HUES64 (cell line): Measurements from ENCODE around the gene TSPAN14.

Experiments
- H3K27ac ChIP-seq: 2 replicates; pipeline ENCODE4 v1.7.0; 2013; ENCODE audit warnings: low read depth, low read length, inconsistent platforms
- H3K27me3 ChIP-seq: 2 replicates; pipeline ENCODE4 v1.6.1; 2013; ENCODE audit warnings: mild to moderate bottlenecking, low read length; ENCODE audit not compliant: insufficient read depth
- H3K36me3 ChIP-seq: 2 replicates; pipeline ENCODE4 v1.6.1; 2013; ENCODE audit warnings: mild to moderate bottlenecking, low read length; ENCODE audit not compliant: insufficient read depth
- H3K4me1 ChIP-seq: 2 replicates; pipeline ENCODE4 v1.6.1; 2013; ENCODE audit warnings: mild to moderate bottlenecking, low read length, moderate library complexity; ENCODE audit not compliant: insufficient read depth
- H3K4me3 ChIP-seq: 2 replicates; pipeline ENCODE4 v1.5.1; 2013; ENCODE audit warnings: mild to moderate bottlenecking, low read length, moderate library complexity
- H3K9ac ChIP-seq: 2 replicates; pipeline ENCODE4 v1.6.1; 2013; ENCODE audit warnings: mild to moderate bottlenecking, low read depth, low read length
- H3K9me3 ChIP-seq: 2 replicates; pipeline ENCODE4 v1.6.1; 2013; ENCODE audit warnings: low read depth, low read length; ENCODE audit not compliant: insufficient read depth
- WGBS: fragments of 150-250, 120-280 bp; methylation state at CpG from one replicate; pipeline ENCODE4 v1.1.7; 2013; ENCODE audit warnings: missing lambda C conversion rate; 5-methylcytosine and 5-hydroxymethylcytosine counted together

Gene TSPAN14

GRCh38 chr10:80503584-80504157 is 49.6 kb downstream of the TSPAN14 start:
- peaks cover 5% of the 10 kb centered on the region for H3K36me3 ChIP-seq
- peaks cover 28% of the 10 kb centered on the region for H3K4me1 ChIP-seq
- H3K4me3 ChIP-seq = no peak overlapping the region
- no peak overlapping the region for H3K9ac ChIP-seq
- no peaks in the 10 kb centered on the region for H3K9me3 ChIP-seq
- H3K27me3 ChIP-seq = no peaks in the 10 kb centered on the region
- 64% methylated on average over 6 of the region's 7 CpGs for WGBS
- H3K27ac ChIP-seq = peak overlapping the region; percentile 46; the same call in 1 of the 2 replicates

DNA sequence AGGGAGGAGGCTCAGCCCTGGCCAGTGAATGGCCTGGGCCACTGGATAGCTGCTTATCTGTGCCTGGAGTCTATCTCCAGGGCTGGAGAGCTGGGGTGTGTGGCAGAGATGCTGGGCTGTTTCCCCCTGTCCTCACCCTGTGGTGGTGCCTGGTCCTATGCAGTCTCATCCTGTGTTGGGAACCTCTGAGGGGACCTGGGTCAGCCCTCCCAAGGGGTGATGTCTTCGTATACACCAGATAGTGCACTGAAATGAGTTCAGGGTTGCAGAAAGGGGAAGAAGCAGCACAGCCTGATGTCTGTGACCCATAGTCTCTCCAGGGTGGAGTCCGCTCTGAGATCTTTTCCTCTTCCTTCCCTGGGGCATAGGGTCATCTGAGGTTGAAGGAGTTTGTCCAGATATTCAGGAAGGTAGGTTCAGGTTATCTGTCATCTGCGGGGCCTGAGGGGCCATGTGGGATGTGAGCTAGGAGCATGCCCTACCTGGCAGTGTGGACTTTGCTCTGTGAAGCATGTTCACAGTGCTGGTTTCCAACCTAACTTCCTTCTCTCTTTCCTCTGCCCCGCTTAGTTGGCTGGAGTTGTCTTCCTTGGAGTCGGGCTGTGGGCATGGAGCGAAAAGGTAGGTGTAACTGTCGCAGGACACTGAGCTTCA is 50.2 kb downstream of the TSPAN14 start:
- Histone ChIP-seq H3K4me3 (no peak overlapping the region), H3K27me3 (no peaks in the 10 kb centered on the region), H3K9me3 (no peaks in the 10 kb centered on the region), H3K27ac (peak overlapping the region; percentile 46; the same call in 1 of the 2 replicates), H3K9ac (no peak overlapping the region), H3K36me3 (peaks cover 11% of the 10 kb centered on the region), H3K4me1 (peaks cover 22% of the 10 kb centered on the region)
- 93% methylated on average over 7 of the region's 7 CpGs for WGBS

GRCh38 chr10:80504897-80505465 is 50.9 kb downstream of the TSPAN14 start:
- H3K27me3 ChIP-seq = no peaks in the 10 kb centered on the region
- no peaks in the 10 kb centered on the region for H3K9me3 ChIP-seq
- WGBS = 91% methylated on average over 5 of the region's 5 CpGs
- no peak overlapping the region for H3K4me3 ChIP-seq
- H3K27ac ChIP-seq = no peak overlapping the region
- H3K36me3 ChIP-seq = peaks cover 17% of the 10 kb centered on the region
- peaks cover 18% of the 10 kb centered on the region for H3K4me1 ChIP-seq
- no peak overlapping the region for H3K9ac ChIP-seq

- no peak overlapping the region for H3K9ac ChIP-seq
- no peak overlapping the region for H3K4me3 ChIP-seq
- H3K27ac ChIP-seq = peak overlapping the region; percentile 34; the same call in 1 of the 2 replicates
- peaks cover 18% of the 10 kb centered on the region for H3K4me1 ChIP-seq
- 78% methylated on average over 6 of the region's 6 CpGs for WGBS
- H3K36me3 ChIP-seq = peaks cover 24% of the 10 kb centered on the region
- H3K9me3 ChIP-seq = no peaks in the 10 kb centered on the region
- no peaks in the 10 kb centered on the region for H3K27me3 ChIP-seq
Observed at GRCh38 chr10:80506189-80506575, 52.1 kb downstream of the TSPAN14 start.

- Histone ChIP-seq H3K36me3 (peaks cover 28% of the 10 kb centered on the region), H3K4me1 (peaks cover 18% of the 10 kb centered on the region), H3K4me3 (no peak overlapping the region), H3K9ac (no peak overlapping the region), H3K9me3 (no peaks in the 10 kb centered on the region), H3K27me3 (no peaks in the 10 kb centered on the region), H3K27ac (peak overlapping the region; percentile 24; the same call in 1 of the 2 replicates)
- 90% methylated on average over 13 of the region's 13 CpGs for WGBS
Observed at GRCh38 chr10:80506836-80507487, 52.9 kb downstream of the TSPAN14 start.

GRCh38 chr10:80509108-80509402 is 54.9 kb downstream of the TSPAN14 start:
- Histone ChIP-seq H3K4me3 (no peak overlapping the region), H3K36me3 (peaks cover 49% of the 10 kb centered on the region), H3K9me3 (no peaks in the 10 kb centered on the region), H3K27ac (no peak overlapping the region), H3K27me3 (no peaks in the 10 kb centered on the region), H3K9ac (no peak overlapping the region), H3K4me1 (peaks cover 4% of the 10 kb centered on the region; the same call in 1 of the 2 replicates)
- WGBS = 92% methylated on average over 8 of the region's 8 CpGs

DNA sequence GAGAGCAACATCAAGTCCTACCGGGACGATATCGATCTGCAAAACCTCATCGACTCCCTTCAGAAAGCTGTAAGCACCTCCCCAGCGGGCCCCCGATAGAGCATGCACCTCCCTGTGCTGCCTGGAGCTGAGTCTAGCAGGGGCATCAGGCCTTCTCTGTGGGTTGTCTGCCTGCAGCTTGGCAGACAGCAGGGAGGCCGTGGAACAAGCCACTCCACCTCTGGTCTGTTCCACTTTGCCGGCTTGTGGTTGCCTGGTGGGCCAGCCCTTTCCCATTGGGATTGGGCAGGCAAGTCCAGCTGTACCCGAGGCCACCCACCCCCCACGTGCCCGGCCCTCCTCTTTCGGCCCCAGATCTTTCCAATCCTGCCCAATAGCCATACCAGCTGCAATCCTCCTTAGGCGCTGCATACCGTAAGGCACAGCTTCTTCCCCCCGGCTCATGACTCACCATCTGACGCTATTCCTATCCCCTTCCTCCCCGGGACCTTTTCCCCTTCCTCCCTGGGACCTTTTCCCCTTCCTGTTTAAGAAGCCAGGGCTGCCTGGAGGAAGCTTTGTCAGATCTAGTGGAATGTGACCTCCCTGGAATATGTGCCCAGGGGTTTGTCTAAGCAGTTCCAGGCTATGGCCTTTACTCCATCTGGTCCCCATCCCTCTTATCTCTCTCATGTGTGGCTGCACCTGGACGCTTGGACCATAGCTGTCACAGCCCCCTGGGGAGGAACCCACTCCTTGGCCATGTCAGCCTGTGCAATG is 55.5 kb downstream of the TSPAN14 start:
- Histone ChIP-seq H3K27ac (no peak overlapping the region), H3K9me3 (no peaks in the 10 kb centered on the region), H3K36me3 (peaks cover 54% of the 10 kb centered on the region), H3K4me3 (no peak overlapping the region), H3K4me1 (no peaks in the 10 kb centered on the region; the same call in 1 of the 2 replicates), H3K9ac (no peak overlapping the region), H3K27me3 (no peaks in the 10 kb centered on the region)
- WGBS = 80% methylated on average over 18 of the region's 18 CpGs

DNA sequence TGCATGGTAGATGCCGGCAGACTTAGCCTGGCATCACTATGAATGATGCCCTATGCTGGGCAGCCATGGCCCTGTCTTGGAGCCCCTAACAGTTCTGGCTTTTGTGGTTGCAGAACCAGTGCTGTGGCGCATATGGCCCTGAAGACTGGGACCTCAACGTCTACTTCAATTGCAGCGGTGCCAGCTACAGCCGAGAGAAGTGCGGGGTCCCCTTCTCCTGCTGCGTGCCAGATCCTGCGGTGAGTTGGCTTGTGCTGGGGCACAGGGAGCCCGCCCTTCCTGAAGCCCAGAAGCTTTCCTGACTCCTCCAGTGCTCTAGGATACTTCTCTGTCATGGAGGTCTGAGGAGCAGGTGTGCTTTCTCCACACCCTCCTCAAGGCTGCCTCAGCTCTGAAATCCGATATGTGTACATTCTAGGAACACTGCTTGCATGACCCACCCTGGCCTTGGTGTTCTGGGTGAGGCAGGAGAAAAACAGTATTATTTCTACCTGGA is 58.0 kb downstream of the TSPAN14 start:
- 95% methylated on average over 10 of the region's 10 CpGs for WGBS
- no peak overlapping the region for H3K9ac ChIP-seq
- H3K27ac ChIP-seq = no peak overlapping the region
- no peaks in the 10 kb centered on the region for H3K4me1 ChIP-seq
- no peak overlapping the region for H3K4me3 ChIP-seq
- peaks cover 71% of the 10 kb centered on the region for H3K36me3 ChIP-seq
- H3K27me3 ChIP-seq = no peaks in the 10 kb centered on the region
- no peaks in the 10 kb centered on the region for H3K9me3 ChIP-seq

GRCh38 chr10:80513106-80513505 is 59.0 kb downstream of the TSPAN14 start:
- H3K36me3 ChIP-seq = peaks cover 79% of the 10 kb centered on the region
- H3K4me3 ChIP-seq = no peak overlapping the region
- H3K4me1 ChIP-seq = no peaks in the 10 kb centered on the region
- H3K9me3 ChIP-seq = no peaks in the 10 kb centered on the region
- WGBS = 96% methylated on average over 6 of the region's 6 CpGs
- no peaks in the 10 kb centered on the region for H3K27me3 ChIP-seq
- no peak overlapping the region for H3K9ac ChIP-seq
- no peak overlapping the region for H3K27ac ChIP-seq

- Histone ChIP-seq H3K27ac (no peak overlapping the region), H3K9me3 (no peaks in the 10 kb centered on the region), H3K4me1 (no peaks in the 10 kb centered on the region), H3K9ac (no peak overlapping the region), H3K27me3 (no peaks in the 10 kb centered on the region), H3K4me3 (no peak overlapping the region), H3K36me3 (peaks cover 74% of the 10 kb centered on the region)
- WGBS = 92% methylated on average over 5 of the region's 5 CpGs
Observed at GRCh38 chr10:80515511-80515910, 61.4 kb downstream of the TSPAN14 start.

DNA sequence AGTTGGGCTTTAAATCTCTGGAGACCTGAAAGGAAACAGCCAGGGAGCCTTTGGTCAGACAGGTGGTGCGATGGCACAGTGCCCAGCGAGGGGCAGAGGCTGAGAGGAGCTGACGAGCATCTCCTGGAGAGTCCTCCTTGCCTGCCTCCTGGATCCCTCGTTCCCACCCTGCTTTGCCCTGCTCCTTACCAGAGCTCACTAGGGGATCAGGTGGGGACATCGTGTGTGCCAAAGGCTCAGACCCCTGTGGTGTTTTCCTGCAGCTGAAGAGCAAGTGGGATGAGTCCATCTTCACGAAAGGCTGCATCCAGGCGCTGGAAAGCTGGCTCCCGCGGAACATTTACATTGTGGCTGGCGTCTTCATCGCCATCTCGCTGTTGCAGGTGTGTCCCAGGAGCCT is 61.8 kb downstream of the TSPAN14 start:
- Histone ChIP-seq H3K4me1 (no peaks in the 10 kb centered on the region), H3K27me3 (no peaks in the 10 kb centered on the region), H3K36me3 (peaks cover 72% of the 10 kb centered on the region), H3K9me3 (no peaks in the 10 kb centered on the region), H3K27ac (no peak overlapping the region), H3K9ac (no peak overlapping the region), H3K4me3 (no peak overlapping the region)
- 94% methylated on average over 12 of the region's 12 CpGs for WGBS
